HL-60 (cell line): ENCODE data around the gene FBXL12.
"Not testable (repeated sequence)": the region's sequence is repeated elsewhere in the genome, so short reads cannot be mapped to it uniquely, and the experiment has no call there.

Experiments
- DNase-seq, 2 experiments: peaks; one replicate each; pipeline ENCODE4 v3.0.0-alpha.2; 2010 to 2020; ENCODE audit warnings: low read depth in 1 of 2, low spot score in 1 of 2
- H3K27ac ChIP-seq: fragments of 250-450 bp; sonication (Bioruptor Pico); replicated peaks from 2 replicates; pipeline ENCODE4 v1.5.1; 2020; ENCODE audit warnings: mild to moderate bottlenecking, moderate library complexity
- H3K27me3 ChIP-seq: fragments of 250-450 bp; sonication (Bioruptor Pico); 2 replicates; pipeline ENCODE4 v1.5.1; 2021; ENCODE audit warnings: mild to moderate bottlenecking, moderate library complexity; ENCODE audit not compliant: insufficient read depth, poor library complexity, severe bottlenecking
- H3K4me3 ChIP-seq: replicated peaks from 2 replicates; pipeline ENCODE4 v1.5.1; 2011; ENCODE audit warnings: mild to moderate bottlenecking, control low read depth, low read length; ENCODE audit not compliant: insufficient read depth
- GABPA ChIP-seq: IDR thresholded peaks from 2 replicates; pipeline ENCODE4 v1.6.1; 2012; ENCODE audit warnings: low read depth
- POLR2AphosphoS5 ChIP-seq: IDR thresholded peaks from 2 replicates; pipeline ENCODE4 v1.6.1; 2012; ENCODE audit warnings: low read depth
- SPI1 ChIP-seq: IDR thresholded peaks from 2 replicates; pipeline ENCODE4 v1.6.1; 2012; ENCODE audit warnings: low read depth, mild to moderate bottlenecking, borderline replicate concordance
- TF ChIP-seq, protein P1 (sequence below): IDR thresholded peaks from 2 replicates; pipeline ENCODE4 v1.6.1; 2012; ENCODE audit warnings: low read depth; ENCODE audit not compliant: insufficient replicate concordance
- TF ChIP-seq, protein P2 (sequence below): IDR thresholded peaks from one replicate; pipeline ENCODE4 v1.5.1; 2011; ENCODE audit warnings: low read length, control low read depth, inconsistent platforms; ENCODE audit not compliant: insufficient read depth

FBXL12 gene

DNA sequence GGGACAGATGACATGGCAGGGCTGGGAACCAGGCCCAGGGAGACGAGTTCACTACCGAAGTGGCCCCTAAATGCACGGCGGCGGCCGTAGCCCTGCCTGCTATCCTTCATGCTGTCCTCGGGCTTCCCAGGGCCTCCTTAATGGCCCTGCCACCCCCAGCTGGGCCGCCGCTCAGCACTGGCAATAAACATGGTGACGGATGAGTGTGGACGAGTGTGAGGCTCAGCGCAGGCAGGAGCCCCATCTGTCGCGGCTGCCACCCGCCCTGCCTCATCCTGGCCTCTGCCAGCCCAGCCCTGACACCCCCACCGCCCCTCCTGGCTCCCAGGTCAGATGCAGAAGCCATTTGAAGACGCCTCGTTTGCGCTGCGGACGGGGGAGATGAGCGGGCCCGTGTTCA is 29.9 kb upstream of the FBXL12 start:
- no peaks in the 10 kb centered on the region for H3K27me3 ChIP-seq
- H3K4me3 ChIP-seq = no peak overlapping the region
- no peak overlapping the region for H3K27ac ChIP-seq
- TF ChIP-seq GABPA (no peak), SPI1 (no peak), POLR2AphosphoS5 (no peak)
- TF ChIP-seq, protein P1, sequence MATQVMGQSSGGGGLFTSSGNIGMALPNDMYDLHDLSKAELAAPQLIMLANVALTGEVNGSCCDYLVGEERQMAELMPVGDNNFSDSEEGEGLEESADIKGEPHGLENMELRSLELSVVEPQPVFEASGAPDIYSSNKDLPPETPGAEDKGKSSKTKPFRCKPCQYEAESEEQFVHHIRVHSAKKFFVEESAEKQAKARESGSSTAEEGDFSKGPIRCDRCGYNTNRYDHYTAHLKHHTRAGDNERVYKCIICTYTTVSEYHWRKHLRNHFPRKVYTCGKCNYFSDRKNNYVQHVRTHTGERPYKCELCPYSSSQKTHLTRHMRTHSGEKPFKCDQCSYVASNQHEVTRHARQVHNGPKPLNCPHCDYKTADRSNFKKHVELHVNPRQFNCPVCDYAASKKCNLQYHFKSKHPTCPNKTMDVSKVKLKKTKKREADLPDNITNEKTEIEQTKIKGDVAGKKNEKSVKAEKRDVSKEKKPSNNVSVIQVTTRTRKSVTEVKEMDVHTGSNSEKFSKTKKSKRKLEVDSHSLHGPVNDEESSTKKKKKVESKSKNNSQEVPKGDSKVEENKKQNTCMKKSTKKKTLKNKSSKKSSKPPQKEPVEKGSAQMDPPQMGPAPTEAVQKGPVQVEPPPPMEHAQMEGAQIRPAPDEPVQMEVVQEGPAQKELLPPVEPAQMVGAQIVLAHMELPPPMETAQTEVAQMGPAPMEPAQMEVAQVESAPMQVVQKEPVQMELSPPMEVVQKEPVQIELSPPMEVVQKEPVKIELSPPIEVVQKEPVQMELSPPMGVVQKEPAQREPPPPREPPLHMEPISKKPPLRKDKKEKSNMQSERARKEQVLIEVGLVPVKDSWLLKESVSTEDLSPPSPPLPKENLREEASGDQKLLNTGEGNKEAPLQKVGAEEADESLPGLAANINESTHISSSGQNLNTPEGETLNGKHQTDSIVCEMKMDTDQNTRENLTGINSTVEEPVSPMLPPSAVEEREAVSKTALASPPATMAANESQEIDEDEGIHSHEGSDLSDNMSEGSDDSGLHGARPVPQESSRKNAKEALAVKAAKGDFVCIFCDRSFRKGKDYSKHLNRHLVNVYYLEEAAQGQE = no peak
- TF ChIP-seq, protein P2, sequence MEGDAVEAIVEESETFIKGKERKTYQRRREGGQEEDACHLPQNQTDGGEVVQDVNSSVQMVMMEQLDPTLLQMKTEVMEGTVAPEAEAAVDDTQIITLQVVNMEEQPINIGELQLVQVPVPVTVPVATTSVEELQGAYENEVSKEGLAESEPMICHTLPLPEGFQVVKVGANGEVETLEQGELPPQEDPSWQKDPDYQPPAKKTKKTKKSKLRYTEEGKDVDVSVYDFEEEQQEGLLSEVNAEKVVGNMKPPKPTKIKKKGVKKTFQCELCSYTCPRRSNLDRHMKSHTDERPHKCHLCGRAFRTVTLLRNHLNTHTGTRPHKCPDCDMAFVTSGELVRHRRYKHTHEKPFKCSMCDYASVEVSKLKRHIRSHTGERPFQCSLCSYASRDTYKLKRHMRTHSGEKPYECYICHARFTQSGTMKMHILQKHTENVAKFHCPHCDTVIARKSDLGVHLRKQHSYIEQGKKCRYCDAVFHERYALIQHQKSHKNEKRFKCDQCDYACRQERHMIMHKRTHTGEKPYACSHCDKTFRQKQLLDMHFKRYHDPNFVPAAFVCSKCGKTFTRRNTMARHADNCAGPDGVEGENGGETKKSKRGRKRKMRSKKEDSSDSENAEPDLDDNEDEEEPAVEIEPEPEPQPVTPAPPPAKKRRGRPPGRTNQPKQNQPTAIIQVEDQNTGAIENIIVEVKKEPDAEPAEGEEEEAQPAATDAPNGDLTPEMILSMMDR = no peak
- DNase-seq = no peak

DNA sequence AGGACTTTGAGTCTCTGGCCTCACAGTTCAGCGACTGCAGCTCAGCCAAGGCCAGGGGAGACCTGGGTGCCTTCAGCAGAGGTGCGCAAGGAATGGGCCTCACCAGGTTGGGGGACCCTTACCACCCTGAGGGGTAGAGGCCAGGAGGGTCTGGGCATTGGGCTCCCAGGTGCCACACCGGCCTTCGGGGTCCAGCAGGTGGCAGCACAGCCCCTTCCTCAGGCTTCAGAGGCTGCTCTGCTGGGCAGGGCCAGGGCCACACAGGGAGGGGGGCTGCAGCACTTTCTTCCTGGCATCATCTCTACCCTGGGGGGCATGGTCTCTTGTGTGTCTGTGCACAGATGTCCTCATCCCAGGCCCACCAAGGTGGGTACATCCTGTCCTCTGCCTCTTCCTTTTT is 29.2 kb upstream of the FBXL12 start:
- DNase-seq = no peak
- no peak overlapping the region for H3K4me3 ChIP-seq
- H3K27ac ChIP-seq = no peak overlapping the region
- H3K27me3 ChIP-seq = no peaks in the 10 kb centered on the region
- TF ChIP-seq, protein P2 = peak; percentile 10
- TF ChIP-seq SPI1 (no peak), GABPA (no peak)
- TF ChIP-seq, protein P1 = no peak

DNA sequence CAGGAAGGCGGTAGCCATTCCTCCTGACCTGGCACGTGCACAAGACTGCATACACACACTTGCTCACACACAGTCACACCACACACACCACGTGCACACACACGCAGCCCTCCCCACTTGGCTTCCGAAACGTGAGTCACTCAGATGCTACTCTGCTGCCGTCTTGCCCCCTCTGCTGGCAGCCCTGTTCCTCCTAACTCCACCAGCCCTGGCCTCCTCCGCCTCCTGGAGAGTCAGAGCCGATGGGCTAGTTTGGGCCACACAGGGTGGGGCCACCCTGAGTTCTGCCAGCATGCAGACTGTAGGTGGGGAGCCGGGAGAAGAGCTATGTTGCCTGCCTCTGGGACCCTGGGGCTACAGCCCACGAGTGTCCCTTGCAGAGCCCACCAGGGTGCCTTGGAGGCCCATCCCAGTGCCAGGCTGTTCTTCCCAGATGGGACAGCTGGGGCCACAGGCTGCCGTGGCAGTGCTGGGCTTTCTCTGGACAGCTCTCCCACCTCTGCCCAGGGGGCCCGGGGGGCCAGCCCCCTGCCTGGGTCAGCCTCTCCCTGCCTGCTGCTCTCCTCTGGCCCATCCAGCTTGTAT is 28.3 kb upstream of the FBXL12 start:
- peak in 1 of 2 experiments; percentile 61 for DNase-seq
- H3K27ac ChIP-seq = no peak overlapping the region
- TF ChIP-seq POLR2AphosphoS5 (no peak), SPI1 (no peak)
- TF ChIP-seq, protein P2 = peak; percentile 31

DNA sequence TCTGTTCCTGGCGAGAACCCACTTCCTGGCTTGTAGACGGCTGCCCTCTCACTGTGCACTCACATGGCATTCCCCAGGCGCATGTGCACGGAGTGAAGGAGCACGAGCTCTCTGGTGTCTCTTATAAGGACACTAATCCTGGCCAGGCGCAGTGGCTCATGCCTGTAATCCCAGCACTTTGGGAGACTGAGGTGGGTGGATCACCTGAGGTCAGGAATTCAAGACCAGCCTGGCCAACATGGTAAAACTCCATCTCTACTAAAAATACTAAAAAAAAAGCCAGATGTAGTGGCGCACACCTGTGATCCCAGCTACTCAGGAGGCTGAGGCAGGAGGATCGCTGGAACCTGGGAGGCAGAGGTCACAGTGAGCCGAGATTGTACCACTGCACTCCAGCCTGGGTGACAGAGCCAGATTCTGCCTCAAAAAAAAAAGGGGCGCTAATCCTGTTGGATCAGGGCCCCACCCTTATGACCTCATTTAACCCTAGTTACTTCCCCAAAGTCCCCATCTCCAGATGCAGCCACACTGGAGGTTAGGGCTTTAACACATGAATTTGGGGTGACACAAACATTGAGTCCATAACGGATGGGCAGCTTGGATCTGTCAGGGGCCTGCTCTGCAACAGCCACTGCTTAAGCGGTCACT is 24.9 kb upstream of the FBXL12 start:
- not testable (repeated sequence) for H3K4me3 ChIP-seq, DNase-seq, H3K27me3 ChIP-seq, H3K27ac ChIP-seq

More for the DNA sequence above, 28.3 kb upstream of the FBXL12 start:
- Histone ChIP-seq H3K4me3 (no peak overlapping the region), H3K27me3 (no peaks in the 10 kb centered on the region)
